ENCODE data around the gene NDST4.

NDST4 gene

DNA sequence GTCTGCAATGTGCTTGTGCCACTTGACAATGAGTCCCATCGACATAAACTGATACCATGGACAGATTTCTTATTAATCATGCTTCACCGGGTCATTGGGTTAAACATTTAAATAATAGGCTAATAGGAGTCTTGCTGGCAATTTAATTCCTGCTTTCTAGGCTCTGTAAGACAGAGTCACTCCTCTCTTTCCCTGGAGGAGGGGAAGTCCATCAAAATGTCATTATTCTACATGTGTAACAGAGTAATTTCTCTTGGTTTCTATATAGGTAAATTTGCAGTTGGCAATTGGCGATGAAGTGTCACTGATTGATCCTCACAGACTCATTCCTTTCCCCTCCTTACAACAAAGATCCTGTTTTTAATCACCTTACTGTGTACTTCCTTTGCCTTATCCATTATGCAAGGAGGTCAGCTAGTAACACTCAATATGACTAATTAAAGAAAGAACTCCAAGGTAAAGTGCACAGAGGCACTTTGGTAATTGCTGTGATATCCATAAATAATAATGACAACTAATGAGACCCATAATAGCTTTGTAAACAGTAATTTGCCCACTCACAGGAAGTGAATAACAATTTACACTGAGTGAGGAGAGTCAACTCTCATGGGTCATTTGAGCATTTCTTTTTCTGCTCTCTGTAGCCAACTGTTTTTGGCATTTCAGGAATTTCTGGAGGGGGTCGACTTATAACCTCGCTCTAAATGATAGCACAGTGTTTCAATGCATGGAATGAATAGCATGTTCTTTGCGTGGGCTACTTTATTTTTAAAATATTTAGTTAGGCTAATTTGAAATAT is 330.8 kb downstream of the NDST4 start:
- no peak for DNase-seq

DNA sequence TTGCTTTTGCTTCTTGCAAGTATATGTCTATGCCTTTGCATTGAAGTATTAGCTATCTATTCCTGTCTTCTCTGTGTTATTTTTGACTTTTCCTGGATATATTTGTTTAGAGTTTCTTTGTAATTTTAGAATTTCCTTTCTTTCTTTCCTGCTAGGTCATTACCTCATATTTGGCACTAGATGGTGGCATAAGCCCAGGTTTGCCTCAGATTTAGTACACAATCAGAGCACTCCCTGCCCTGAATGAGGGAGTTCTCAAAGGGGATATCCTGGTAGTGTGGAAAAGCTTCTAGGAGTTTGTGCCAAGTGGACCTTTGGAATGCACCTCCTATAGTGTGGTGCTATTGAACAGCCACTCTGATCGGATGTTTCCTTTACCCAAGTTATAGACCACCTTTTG is 333.2 kb downstream of the NDST4 start:
- peak; percentile 35 for DNase-seq
